HG02610 (cell line): ENCODE results near the gene BMAL1.
A peak's percentile ranks its signal among the peaks of the same experiment; 100 is the strongest.

Source experiments
- ATAC-seq: cut with Tn5 transposase; IDR thresholded peaks from one replicate; pipeline ENCODE4 v1.9.1; 2021; ENCODE audit warnings: mild to moderate bottlenecking, moderate library complexity; ENCODE audit not compliant: unreplicated experiment

BMAL1 gene

DNA sequence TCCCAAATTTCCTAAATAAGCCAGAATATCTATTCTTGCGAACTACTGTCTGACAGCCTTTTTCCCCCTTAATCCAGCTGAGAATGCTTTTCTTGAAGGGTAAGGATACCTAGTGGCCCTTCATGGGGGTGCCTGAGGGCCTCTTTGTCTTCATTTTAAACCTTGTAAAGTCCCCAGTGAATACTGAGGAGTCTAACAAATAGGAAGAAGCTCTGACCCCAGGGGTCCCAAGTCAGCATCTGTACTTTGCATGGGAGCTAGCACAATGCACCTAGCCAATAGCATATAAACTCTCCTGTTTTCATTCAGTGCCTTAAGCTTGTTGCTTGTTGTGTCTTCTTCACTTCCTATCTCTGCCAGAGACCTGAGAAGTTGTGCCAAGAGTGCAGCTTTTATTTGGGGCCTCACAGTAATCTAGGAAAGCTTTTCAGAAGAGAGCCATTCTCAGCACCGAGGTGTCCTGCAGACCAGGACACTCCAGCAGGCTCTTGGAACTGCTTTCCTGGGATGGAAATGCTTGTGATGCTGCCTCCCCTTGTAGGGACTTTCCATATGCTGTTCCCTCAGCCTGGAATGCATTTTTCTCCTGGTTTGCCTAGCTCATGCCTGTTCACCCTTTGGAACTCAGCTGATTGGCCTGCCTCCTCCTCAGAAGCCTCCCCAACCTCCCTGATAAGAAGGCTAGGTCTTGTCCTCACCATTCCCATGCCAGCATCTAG is 37.2 kb downstream of the BMAL1 start:
- ATAC-seq: no peak

DNA sequence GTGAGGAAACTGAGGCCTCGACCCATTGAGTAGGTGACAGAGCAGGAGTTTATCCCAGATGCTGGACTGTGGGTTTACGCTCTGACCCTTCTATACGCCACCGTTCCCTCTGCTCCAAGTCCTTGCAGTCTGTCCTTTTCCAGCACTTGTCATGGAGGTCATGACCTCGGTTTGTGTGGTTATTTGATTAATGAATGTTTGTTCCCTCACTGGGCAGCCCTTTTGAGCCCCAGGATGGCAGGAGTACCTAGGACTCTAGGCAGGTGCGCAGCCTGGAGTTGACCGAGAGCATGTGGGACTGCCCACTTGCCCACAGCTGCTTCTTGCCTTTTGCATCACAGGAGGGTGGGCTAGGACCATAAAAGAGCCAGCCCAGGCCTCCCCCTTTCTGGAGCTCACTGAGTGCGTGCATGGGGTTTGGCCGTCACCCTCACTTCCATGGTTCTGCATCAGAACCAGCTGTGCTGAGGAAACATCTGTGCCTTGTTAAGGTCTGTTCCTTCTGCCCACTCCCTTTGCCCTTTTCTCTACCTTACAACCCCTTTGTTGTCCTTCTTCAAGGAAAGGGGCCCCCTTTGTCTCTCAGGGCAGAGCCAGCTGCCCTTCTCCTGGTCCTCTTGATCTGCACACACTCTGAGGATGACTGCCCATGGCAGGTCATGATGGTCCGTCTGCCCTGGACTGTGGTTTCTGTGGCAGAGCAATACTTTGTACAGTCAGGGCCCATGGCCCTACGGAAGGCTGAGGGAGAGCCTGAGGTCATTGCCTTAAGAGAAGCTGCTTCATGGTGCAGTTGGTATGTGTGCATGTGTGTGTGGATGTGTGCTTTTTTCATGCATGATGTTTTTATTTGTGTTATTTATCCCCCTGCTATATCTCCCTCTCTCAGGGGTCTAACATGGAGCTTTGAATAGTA is 38.2 kb downstream of the BMAL1 start:
- ATAC-seq: peak; percentile 26

DNA sequence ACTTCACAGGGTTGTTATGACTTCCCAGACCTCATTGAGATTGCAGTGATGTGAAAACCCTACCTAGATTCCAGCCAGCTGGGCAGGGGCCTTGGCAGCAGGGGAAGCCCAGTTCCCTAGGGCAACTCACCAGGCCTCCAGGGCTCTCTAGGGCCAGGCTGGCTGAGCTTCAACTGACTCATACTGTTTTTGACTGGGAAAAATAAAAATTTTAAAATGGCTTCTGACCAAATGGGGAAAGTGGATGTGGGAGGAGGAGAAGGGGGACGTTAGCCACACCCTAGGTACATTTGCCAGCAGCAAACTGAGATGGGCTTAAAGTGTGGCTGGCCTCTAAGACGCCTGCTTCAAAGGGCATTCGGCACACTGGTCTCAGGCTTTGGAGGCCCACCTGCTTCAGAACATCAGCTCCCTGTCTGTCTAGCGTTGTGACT is 39.0 kb downstream of the BMAL1 start:
- ATAC-seq: peak; percentile 72

DNA sequence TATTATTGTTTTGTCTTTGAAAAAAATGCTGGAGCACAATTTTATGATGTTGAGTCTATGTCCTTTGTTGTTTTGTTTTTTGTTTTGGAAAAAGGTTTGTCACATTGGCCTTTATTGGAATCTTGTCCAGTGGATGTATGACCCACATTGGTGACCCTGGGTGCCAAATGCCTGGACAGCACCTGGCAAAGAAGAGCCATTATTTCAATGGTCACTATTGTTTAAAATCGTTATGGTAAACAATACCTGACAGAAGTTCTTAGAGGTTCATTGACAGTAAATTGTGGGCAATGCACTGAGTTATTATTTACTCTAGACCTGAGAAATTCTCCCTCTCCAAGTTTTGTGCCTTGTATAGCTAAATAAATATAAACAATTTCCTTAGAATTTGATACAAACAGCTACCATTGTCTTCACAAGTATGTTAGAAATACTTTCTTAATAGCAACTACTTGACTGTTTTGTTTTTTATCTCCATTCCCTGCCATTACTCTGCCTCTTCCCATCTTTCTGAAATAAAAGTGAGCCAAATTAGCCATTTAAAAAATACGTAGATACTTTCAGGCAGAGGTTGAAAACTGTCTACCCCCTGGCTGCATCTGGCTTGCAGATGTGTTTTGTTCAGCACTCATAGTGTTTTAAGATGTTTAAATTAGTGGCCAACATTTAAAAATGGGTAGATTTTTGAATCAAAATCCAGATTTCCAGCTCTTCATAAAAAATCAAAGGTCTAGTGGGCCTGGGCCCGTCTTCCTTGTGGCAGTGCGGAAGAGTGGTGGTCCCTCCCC is 39.9 kb downstream of the BMAL1 start:
- ATAC-seq: no peak

DNA sequence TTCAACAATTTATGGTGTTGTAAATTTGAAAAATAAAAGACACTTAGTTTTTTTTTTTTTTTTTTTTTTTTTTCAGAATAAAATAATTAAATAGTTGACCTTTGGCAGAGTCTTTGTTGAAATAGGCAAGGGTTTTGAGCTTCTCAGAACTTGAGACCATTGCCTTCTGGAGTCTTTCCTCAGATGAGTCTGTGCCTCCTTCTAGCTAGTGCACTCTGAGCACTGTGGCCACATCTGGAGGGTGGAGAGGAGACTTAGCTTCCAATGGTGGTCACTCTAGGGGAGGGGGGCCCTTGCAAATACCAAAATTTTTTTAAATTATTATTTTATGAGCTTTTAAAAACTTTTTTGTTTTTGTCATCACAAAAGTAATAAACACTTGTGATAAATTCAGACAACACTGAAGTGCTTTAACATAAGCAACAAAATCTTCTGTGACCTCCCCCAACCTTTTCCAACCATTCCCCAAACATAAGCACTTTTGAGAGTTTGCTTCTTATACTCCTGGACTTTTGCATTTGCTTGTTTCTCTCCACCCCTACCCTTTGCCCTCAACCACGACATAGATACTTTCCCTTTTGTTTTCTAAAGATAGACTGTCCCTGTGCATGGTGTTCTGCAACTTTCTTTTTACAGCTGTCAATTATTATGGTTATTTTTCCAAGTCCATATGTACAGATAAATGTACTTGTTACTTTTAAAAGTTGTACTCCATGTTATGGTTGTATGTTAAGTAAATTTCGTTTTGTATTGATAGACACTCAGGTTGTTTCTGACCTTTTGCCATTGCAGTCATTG is 41.1 kb downstream of the BMAL1 start:
- ATAC-seq: peak; percentile 52

DNA sequence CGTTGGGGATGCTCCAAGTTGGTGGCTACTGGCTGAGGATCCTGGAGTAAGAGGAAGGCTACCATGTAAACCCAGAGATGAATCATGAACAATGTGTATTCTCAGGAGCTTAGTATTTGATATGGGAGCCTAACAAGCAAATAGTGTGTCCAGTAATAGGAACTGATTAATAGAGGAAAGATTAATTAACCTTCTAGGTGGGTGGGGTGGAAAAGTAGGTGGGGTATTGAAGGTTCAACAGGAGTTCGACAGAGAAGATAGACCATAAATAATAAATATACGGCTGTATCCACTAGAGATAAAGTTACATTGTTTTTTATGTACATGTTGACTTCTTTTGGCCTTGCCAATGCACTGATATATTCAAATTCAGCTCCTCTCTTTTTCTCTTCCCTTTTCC is 43.1 kb downstream of the BMAL1 start:
- no peak for ATAC-seq

DNA sequence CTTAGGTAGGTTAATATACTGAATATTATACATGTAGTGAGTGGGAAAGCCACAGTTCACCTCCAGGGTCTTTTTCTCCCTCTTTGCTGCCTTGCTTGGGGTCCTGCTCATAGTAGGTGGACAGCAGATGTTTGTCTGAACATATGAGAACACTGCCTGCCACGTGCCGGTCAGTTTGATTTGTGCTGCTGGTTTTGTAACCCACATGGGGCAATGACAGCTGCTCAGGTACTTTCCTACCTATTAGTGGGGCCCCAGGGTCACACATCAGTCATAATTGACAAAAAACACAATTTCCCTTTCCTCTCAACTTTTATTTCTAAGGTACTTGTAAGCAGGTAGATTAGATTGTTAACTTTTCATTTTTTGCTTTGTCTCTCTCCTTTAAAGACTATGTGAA is 43.8 kb downstream of the BMAL1 start:
- ATAC-seq: peak; percentile 47

DNA sequence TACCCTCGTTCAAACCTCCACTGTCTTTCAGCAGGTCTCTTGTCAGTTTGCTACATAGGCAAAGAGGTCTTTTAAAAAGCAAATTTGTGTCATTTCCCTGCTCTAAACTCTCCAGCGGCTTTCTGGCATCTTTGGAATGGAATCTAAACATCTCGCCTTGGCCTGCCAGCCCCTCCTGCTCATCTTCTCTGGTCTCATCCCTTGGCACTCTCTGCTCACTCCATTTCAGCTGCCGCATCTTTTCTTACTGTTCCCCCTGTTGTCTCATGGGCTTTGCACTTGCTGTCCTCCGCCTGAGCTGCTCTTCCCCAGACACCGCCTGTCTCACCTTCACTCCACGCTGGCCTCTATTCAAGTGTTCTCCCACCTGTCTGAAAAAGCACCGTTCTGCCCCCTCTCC is 46.6 kb downstream of the BMAL1 start:
- no peak for ATAC-seq

DNA sequence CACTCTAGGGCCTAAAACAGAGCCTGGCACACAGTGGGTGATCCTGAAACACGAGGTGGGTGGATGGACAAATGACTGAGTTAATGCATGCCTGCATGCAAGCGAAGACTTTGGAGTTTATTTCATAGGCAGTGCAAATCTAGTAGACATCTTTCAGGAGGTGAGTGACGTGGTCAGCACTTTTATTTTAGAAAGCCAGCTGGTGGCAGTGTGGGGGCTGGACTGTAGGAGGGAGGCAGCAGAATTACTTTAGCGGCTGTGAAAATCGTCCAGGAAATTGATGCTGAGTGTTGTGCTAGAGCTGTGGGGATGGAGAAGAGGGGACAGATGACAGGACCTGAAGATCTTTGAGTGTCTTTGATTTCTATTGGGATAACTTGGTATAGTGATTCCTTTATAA is 47.1 kb downstream of the BMAL1 start:
- ATAC-seq: no peak

DNA sequence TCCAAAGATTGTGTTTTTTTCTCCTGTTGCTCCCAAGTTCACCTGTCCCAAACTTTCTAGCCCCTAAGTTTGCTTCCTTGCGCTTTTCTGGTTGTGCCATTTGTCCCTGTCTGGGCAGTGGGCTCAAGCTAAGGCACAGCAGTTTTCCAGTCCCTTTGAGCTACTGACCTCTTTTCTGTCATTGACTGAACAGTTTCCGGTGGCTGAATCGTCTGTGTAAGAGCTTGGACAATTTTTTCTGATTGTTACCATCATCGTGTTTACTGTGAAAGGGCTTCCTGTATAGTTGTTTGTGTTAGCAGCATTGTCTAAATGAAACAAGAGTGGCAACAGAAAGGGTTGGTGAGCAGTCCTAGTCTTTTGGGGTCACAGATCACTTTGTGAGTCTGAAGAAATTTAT is 49.8 kb downstream of the BMAL1 start:
- ATAC-seq: no peak

DNA sequence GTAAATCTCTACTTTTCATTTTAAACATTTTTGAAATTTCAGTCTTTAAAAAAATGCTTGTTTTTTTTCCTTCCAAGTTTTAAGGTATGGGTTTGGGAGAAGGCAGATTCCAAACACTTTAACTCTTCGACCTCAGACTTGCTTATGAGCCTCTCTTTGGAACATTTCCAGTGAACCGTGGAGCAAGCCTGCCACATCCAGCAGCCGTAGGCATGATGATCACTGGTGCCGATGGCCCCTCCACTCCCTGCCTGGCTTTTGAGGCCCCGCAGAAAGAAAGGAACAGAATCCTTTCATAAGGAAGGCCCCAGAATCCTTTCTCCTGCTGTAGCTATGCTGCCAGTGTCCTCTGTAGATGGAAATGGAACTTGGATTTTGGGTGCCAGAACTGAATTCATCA is 50.7 kb downstream of the BMAL1 start:
- no peak for ATAC-seq

DNA sequence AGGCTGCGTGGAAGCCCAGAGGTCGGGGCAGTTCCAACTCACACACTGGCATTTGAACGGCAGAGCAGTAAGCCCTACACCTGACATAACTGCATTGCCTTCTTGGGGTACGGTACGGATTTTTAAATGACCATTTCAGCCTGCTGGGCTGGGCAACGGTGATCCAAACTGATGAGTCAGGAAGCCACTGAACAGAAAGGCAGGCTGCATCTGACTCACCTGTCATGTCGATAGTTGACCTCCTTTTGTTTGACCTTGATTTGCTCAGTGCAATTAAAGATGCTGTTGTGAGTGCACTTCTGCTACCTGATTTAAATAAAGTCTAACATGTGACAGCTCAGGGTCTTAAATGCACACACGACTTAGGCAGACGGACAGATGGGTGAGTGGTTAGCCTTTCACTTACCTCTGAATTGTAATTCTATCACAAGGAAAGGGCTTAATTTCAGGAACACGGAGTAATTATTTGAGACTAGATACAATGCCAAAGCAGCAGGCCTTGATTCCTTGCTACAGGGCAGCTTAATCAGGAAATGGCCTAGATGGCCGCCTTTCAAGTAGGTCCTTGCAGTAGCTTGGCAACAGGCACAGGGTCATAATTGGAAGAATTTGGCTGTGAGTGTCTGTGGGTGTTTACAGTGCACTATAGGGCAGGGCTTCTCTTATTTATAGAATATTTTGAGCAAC is 52.2 kb downstream of the BMAL1 start:
- ATAC-seq: no peak

DNA sequence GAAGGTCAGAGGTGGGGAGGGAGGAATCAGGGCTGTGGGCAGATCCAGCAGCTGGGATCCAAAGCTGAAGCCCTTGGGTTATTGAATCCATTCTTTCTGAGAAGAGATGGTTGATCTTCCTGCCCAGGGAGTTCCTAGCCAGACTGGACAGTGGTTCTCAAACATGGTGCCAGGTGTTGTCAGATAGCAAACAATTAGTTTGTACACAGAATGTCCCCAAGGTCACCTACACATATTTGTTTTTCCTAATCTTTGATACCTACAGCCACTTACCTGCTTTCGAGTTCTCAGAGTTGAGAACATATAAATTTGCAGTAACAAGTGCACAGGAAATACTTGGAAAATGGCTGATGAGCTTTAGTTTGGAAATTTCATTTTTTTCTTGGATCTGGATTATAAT is 54.5 kb downstream of the BMAL1 start:
- no peak for ATAC-seq

DNA sequence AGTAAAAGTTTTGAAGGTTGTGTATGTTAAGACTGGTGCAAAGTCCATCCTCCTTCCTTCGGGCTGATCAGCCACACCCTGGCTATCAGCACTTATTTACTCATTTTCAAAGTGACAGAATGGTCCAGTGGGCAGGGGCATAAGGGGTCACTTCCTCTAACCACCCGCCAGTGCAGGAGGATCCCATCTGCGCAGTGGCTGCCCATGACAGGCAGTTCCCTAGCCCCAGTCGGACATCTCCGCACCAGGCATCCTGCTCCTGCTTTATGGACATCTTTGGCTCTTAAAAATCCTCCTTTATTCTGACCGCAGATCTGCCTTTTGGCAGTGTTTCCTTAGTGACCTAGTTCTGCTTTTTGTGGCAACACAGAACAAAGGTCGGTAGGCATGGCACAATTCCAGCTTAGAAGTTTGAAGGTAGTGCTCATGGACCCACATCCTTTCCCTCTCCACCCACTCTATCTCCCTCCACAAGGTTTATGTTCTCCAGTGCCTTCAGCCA is 55.9 kb downstream of the BMAL1 start:
- peak; percentile 37 for ATAC-seq

DNA sequence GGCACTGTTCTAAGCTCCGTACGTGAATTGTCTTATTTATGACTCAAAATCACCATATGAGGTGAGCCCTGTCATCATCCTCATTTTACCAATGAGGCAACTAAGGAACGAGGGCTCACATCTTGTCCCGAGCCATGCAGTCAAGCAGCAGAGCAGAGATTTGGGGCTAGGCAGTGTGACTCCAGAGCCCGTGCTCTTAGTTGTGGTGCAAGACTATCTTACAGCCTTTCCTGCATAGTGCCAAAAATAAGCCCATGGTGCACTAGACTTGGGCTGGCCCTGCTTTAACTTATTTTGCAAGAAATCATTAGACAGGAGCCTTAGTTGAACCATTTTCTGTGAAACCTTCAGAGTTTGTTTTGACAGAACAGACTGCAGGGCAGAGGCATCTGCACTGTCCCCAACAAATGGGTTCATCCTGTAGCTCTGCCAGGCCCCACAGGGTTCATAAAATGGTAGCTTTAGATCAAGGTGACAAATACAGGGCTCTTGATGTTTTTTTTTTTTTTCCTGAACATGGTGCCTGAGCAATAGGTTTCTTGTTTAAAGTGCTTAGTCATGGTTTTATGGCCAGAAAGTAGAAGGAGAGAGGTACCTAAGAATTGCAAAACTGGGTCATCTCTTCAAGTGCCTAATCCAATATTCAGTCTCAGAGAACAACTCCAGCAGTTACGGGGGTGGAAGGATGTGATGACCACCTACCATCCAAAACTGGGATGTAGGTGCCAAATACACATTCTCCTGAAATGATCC is 56.6 kb downstream of the BMAL1 start:
- no peak for ATAC-seq

DNA sequence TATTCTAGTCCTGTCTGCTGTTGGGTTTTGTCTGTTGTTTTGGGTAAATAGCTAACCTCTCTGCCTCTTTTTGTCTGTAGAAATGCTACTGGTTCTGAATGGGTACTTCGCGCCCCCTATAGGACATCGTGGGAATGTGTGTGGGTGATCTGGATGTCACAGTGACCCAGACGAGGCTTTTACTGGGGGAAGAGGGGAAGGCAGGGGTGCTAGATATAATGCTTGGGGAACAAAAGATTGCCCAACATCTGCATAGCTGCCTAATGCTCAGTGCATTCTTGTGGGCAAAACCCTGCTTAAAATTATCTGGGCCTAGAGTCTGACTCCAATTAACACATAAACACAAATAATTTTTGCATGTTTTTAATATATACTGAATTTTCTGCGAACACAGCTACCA is 57.7 kb downstream of the BMAL1 start:
- peak; percentile 31 for ATAC-seq

DNA sequence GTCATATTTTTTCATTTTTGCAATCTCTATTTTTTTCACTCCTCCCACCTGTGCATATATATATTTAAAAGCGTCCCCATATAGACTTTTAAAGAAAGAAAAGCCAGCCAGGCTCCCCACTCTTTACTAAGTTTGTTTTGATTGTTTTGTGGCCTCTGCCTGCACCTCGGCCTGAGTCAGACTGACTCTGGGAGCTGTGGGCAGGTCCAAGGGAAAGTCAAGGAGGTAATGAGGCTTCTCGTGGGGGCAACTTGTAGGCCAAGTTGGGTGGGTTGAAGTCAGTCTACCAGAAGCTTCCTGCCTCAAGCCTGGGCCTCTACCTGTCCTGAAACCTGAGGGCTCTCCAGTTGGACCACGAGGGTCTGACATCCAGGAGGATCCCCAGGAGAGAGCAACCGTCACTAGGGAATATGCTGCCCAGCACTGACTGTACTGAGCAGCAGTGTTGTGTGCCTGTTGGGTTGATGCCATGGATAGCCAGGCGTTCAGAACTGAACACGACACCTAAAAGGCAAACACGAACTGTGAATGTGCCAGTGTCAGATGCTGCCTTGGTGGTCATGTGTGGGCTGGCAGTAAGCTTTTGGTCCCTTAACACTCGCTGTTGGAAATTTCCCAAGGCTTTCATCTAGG is 58.8 kb downstream of the BMAL1 start:
- no peak for ATAC-seq

DNA sequence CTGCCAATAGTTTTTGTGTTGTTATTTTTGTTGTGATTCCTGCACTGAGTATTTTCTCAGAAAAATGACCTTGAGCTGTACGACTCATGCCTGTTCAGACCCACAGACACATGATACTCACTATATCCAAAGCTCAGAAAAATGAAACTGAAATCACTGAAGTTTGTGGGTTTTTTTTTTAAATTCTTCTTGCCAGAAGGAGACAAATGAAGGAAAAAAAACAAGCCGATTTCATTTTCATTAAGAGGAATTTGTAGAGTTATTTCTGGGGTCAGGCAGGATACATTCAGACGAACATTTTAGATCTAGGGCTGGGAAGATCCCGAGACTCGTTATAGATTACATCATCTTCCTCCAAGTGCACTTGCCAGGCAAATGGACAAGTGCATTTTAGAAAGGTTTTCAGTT is 60.4 kb downstream of the BMAL1 start:
- peak; percentile 29 for ATAC-seq
